Measurements from ENCODE around the gene ANXA1.

- TF ChIP-seq, protein P1, sequence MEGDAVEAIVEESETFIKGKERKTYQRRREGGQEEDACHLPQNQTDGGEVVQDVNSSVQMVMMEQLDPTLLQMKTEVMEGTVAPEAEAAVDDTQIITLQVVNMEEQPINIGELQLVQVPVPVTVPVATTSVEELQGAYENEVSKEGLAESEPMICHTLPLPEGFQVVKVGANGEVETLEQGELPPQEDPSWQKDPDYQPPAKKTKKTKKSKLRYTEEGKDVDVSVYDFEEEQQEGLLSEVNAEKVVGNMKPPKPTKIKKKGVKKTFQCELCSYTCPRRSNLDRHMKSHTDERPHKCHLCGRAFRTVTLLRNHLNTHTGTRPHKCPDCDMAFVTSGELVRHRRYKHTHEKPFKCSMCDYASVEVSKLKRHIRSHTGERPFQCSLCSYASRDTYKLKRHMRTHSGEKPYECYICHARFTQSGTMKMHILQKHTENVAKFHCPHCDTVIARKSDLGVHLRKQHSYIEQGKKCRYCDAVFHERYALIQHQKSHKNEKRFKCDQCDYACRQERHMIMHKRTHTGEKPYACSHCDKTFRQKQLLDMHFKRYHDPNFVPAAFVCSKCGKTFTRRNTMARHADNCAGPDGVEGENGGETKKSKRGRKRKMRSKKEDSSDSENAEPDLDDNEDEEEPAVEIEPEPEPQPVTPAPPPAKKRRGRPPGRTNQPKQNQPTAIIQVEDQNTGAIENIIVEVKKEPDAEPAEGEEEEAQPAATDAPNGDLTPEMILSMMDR (conservative IDR thresholded peaks at IDR 0.05; ENCODE audit: low read depth, low read length), result no peak
- TF ChIP-seq EZH2phosphoT487 (IDR thresholded peaks at IDR 0.05; ENCODE audit: borderline replicate concordance, low read length), result no peak
- no peak for TF ChIP-seq EZH2 (IDR thresholded peaks at IDR 0.05; ENCODE audit: low read length, unreplicated experiment)
Measured at GRCh38 chr9:73183428-73183827, 31.8 kb downstream of the ANXA1 start.

Data from PC-3 (cell line).